HepG2 (cell line): ENCODE measurements around the gene SRSF2. TPM values are rescaled to one million over a fixed set of nuclear protein-coding genes. Genes with fewer than 3 reads are reported as not detected.

Source experiments
- ARNTL ChIP-seq: sonication (generic); formaldehyde crosslinking; IDR thresholded peaks from 2 replicates; pipeline ENCODE4 v1.4.0; 2020; ENCODE audit warnings: mild to moderate bottlenecking, missing genetic modification reagents
- HINFP ChIP-seq: sonication (generic); formaldehyde crosslinking; IDR thresholded peaks from 2 replicates; pipeline ENCODE4 v1.4.0; 2020; ENCODE audit warnings: low read depth, mild to moderate bottlenecking, missing genetic modification reagents
- MED8 ChIP-seq: sonication (generic); formaldehyde crosslinking; IDR thresholded peaks from 2 replicates; pipeline ENCODE4 v1.8.1; 2023; ENCODE audit warnings: mild to moderate bottlenecking, missing genetic modification reagents; ENCODE audit not compliant: insufficient replicate concordance
- MIER3 ChIP-seq: IDR thresholded peaks from 2 replicates; pipeline ENCODE4 v1.6.1; 2016; ENCODE audit warnings: missing compliant biosample characterization, borderline replicate concordance
- POLR2AphosphoS5 ChIP-seq: IDR thresholded peaks from 2 replicates; pipeline ENCODE4 v1.6.1; 2012; ENCODE audit warnings: low read depth, low read length
- RBAK ChIP-seq: sonication (generic); formaldehyde crosslinking; IDR thresholded peaks from 2 replicates; pipeline ENCODE4 v1.5.1; 2020; ENCODE audit warnings: mild to moderate bottlenecking, missing genetic modification reagents
- TOE1 ChIP-seq: sonication (generic); formaldehyde crosslinking; IDR thresholded peaks from 2 replicates; pipeline ENCODE4 v1.4.0; 2020; ENCODE audit warnings: mild to moderate bottlenecking, missing genetic modification reagents
- ZNF501 ChIP-seq: sonication (generic); formaldehyde crosslinking; IDR thresholded peaks from 2 replicates; pipeline ENCODE4 v1.5.1; 2020; ENCODE audit warnings: mild to moderate bottlenecking, moderate library complexity, missing genetic modification reagents
- ZNF503 ChIP-seq: sonication (generic); formaldehyde crosslinking; IDR thresholded peaks from 2 replicates; pipeline ENCODE4 v1.4.0; 2020; ENCODE audit warnings: missing genetic modification reagents
- ZNF710 ChIP-seq: sonication (generic); formaldehyde crosslinking; IDR thresholded peaks from 2 replicates; pipeline ENCODE4 v1.5.0; 2020; ENCODE audit warnings: mild to moderate bottlenecking, missing genetic modification reagents, borderline replicate concordance
- ZNF773 ChIP-seq: sonication (generic); formaldehyde crosslinking; IDR thresholded peaks from 2 replicates; pipeline ENCODE4 v1.4.0; 2020; ENCODE audit warnings: missing genetic modification reagents, borderline replicate concordance
- polyA plus RNA-seq, 8 experiments: library from polyadenylated mRNA; depleted of rRNA in 3 of 8; stranded (reverse) in 7 of 8; unstranded in 1 of 8; fragments of >200 nt; fragmentation: Illumina TruSeq in 4 of 8; extraction: Trizol in 4 of 8; gene quantifications; 2 replicates each; pipeline versions ENCODE4 v1.2.1 to v1.2.3, GENCODE V29; 2011 to 2016; ENCODE audit warnings: low read depth in 4 of 8, missing spikeins in 1 of 8, mixed read lengths in 1 of 8; ENCODE audit not compliant: insufficient read depth in 1 of 8
- total RNA-seq, 5 experiments: library from RNA; depleted of rRNA; stranded (reverse); fragments of >200 nt; fragmentation: Illumina TruSeq; extraction: Trizol; gene quantifications; 2 replicates each; pipeline ENCODE4 v1.2.3, GENCODE V29; 2016; ENCODE audit warnings: low read depth in 1 of 5
- TF ChIP-seq, protein P1 (sequence below): sonication (generic); formaldehyde crosslinking; IDR thresholded peaks from 2 replicates; pipeline ENCODE4 v1.4.0; 2020; ENCODE audit warnings: mild to moderate bottlenecking, missing genetic modification reagents

Gene SRSF2
- total and polyA plus RNA-seq, 2 of the 13 experiments (the other 11 are each of a cell fraction or from before 2014, with no cell fraction given), result 306 to 319 TPM

- TF ChIP-seq ZNF503 (no peak), RBAK (no peak), TOE1 (CRISPR knock-in tag) (no peak), MED8 (peak; percentile 75), MIER3 (CRISPR knock-in tag) (no peak; the same call in 1 of the 2 replicates), HINFP (peak; percentile 89; the same call in 1 of the 2 replicates), ZNF501 (CRISPR knock-in tag) (peak; percentile 82), POLR2AphosphoS5 (peak; percentile 97), ZNF710 (CRISPR knock-in tag) (no peak; the same call in 1 of the 2 replicates), ARNTL (CRISPR knock-in tag) (peak; percentile 63; the same call in 1 of the 2 replicates), ZNF773 (0 out of 2 replicates have a peak, but pooled peaks have one; percentile 78)
- TF ChIP-seq, protein P1, sequence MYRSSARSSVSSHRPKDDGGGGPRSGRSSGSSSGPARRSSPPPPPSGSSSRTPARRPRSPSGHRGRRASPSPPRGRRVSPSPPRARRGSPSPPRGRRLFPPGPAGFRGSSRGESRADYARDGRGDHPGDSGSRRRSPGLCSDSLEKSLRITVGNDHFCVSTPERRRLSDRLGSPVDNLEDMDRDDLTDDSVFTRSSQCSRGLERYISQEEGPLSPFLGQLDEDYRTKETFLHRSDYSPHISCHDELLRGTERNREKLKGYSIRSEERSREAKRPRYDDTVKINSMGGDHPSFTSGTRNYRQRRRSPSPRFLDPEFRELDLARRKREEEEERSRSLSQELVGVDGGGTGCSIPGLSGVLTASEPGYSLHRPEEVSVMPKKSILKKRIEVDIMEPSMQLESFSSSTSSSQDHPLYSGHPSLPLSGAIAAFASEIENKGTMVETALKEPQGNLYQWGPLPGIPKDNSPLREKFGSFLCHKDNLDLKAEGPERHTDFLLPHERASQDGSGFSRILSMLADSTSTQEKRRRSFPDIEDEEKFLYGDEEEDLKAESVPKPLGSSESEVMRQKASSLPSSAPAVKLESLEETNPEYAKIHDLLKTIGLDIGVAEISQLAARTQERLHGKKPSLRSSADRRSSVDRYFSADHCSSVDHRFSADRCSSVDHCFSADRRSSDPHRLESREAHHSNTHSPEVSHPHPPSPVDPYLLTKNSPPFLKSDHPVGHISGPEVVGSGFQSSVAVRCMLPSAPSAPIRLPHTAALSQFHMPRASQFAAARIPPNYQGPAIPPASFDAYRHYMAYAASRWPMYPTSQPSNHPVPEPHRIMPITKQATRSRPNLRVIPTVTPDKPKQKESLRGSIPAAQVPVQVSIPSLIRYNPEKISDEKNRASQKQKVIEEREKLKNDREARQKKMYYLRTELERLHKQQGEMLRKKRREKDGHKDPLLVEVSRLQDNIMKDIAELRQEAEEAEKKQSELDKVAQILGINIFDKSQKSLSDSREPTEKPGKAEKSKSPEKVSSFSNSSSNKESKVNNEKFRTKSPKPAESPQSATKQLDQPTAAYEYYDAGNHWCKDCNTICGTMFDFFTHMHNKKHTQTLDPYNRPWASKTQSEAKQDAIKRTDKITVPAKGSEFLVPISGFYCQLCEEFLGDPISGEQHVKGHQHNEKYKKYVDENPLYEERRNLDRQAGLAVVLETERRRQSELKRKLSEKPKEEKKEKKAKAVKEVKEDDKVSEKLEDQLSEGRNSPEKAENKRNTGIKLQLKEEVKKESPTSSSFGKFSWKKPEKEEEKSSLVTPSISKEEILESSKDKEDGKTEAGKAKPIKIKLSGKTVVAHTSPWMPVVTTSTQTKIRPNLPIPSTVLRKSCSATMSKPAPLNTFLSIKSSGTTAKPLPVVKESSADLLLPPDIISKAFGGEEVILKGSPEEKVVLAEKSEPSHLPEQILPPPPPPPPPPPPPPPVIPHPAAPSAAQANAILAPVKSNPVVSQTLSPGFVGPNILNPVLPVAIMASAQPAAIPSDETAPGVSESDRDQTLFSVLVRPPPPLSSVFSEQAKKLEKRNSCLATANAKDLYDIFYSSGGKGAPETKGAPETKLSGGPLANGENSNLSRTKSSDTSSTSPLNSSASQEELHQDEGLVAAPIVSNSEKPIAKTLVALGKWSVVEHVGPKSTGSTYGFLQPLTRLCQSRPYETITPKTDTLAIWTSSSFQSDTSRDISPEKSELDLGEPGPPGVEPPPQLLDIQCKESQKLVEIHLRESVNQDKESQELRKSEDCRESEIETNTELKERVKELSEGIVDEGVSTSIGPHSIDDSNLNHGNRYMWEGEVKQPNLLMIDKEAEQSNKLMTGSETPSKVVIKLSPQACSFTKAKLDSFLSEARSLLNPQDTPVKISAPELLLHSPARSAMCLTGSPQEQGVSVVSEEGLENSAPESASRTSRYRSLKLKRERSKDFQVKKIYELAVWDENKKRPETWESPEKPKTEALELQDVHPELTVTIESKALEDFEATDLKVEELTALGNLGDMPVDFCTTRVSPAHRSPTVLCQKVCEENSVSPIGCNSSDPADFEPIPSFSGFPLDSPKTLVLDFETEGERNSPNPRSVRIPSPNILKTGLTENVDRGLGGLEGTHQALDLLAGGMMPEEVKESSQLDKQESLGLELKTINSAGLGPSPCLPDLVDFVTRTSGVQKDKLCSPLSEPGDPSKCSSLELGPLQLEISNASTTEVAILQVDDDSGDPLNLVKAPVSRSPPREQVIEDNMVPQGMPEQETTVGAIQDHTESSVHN, result no peak
These were observed 10.1 kb downstream of the SRSF2 start, which contains the start of gene METTL23 (continued) for GRCh38 chr17:76726776-76727718.
